Kidney glomerular epithelial cell (primary cell): ENCODE results near the gene PPP1R1C.
"Not testable (repeated sequence)": the region's sequence is repeated elsewhere in the genome, so short reads cannot be mapped to it uniquely, and the experiment has no call there.

Source experiments
- DNase-seq: peaks from one replicate; lab custom pipeline; 2025; lab: John Stamatoyannopoulos, UW

Gene PPP1R1C

GRCh38 chr2:181985632-181986205 is at the start of gene PPP1R1C:
TSS of gene PPP1R1C (plus strand) at chr2:181985853. CDS start at chr2:181986111, 258 bp downstream.
- DNase-seq, result no peak

GRCh38 chr2:181937473-181937872 is 48.2 kb upstream of the PPP1R1C start:
- no peak for DNase-seq

- DNase-seq, result no peak
Measured at GRCh38 chr2:181943411-181944124, 42.1 kb upstream of the PPP1R1C start.

- no peak for DNase-seq
Measured at GRCh38 chr2:181944164-181944913, 41.3 kb upstream of the PPP1R1C start.

- no peak for DNase-seq
Measured at GRCh38 chr2:181944914-181945291, 40.8 kb upstream of the PPP1R1C start.

- DNase-seq, result no peak
Measured at GRCh38 chr2:181946444-181947127, 39.1 kb upstream of the PPP1R1C start.

- DNase-seq, result no peak
Measured at GRCh38 chr2:181947273-181947672, 38.4 kb upstream of the PPP1R1C start.

GRCh38 chr2:181948227-181948626 is 37.4 kb upstream of the PPP1R1C start:
- no peak for DNase-seq

GRCh38 chr2:181949047-181949446 is 36.6 kb upstream of the PPP1R1C start:
- no peak for DNase-seq

GRCh38 chr2:181952404-181953226 is 33.0 kb upstream of the PPP1R1C start:
- DNase-seq, result no peak

GRCh38 chr2:181953881-181954537 is 31.6 kb upstream of the PPP1R1C start:
- peak; percentile 52 for DNase-seq

GRCh38 chr2:181954538-181954883 is 31.1 kb upstream of the PPP1R1C start:
- DNase-seq, result no peak

- peak; percentile 33 for DNase-seq
Measured at GRCh38 chr2:181955010-181955409, 30.6 kb upstream of the PPP1R1C start.

GRCh38 chr2:181955866-181956265 is 29.8 kb upstream of the PPP1R1C start:
- DNase-seq, result not testable (repeated sequence)

GRCh38 chr2:181957668-181958067 is 28.0 kb upstream of the PPP1R1C start:
- no peak for DNase-seq

GRCh38 chr2:181958726-181959125 is 26.9 kb upstream of the PPP1R1C start:
- no peak for DNase-seq

GRCh38 chr2:181959508-181959907 is 26.1 kb upstream of the PPP1R1C start:
- DNase-seq, result no peak

GRCh38 chr2:181961167-181961566 is 24.5 kb upstream of the PPP1R1C start:
- DNase-seq, result not testable (repeated sequence)

GRCh38 chr2:181962142-181962541 is 23.5 kb upstream of the PPP1R1C start:
- no peak for DNase-seq

GRCh38 chr2:181970160-181970794 is 15.4 kb upstream of the PPP1R1C start:
- no peak for DNase-seq

- no peak for DNase-seq
Measured at GRCh38 chr2:181971032-181971431, 14.6 kb upstream of the PPP1R1C start.
